ENCODE data around the gene CDH4.

CDH4 gene

GRCh38 chr20:61328911-61329558 lies 77.0 kb downstream of the CDH4 start:
- DNase-seq (ENCODE audit: low spot score), result no peak

GRCh38 chr20:61330441-61330840 lies 78.4 kb downstream of the CDH4 start:
- DNase-seq (ENCODE audit: low spot score), result no peak

- DNase-seq (ENCODE audit: low spot score), result no peak
These were observed 79.5 kb downstream of the CDH4 start for GRCh38 chr20:61331543-61331942.

- no peak for DNase-seq (ENCODE audit: low spot score)
These were observed 80.2 kb downstream of the CDH4 start for GRCh38 chr20:61332016-61332975.

- no peak for DNase-seq (ENCODE audit: low spot score)
These were observed 81.5 kb downstream of the CDH4 start for GRCh38 chr20:61333484-61334108.

- DNase-seq (ENCODE audit: low spot score), result no peak
These were observed 88.1 kb downstream of the CDH4 start for GRCh38 chr20:61340157-61340556.

GRCh38 chr20:61341605-61342004 lies 89.5 kb downstream of the CDH4 start:
- no peak for DNase-seq (ENCODE audit: low spot score)

GRCh38 chr20:61343934-61344333 lies 91.9 kb downstream of the CDH4 start:
- DNase-seq (ENCODE audit: low spot score), result no peak

- no peak for DNase-seq (ENCODE audit: low spot score)
These were observed 93.6 kb downstream of the CDH4 start for GRCh38 chr20:61345656-61346055.

GRCh38 chr20:61346996-61347395 lies 94.9 kb downstream of the CDH4 start:
- DNase-seq (ENCODE audit: low spot score), result no peak

- DNase-seq (ENCODE audit: low spot score), result no peak
These were observed 95.4 kb downstream of the CDH4 start for GRCh38 chr20:61347443-61347842.

GRCh38 chr20:61349447-61350165 lies 97.5 kb downstream of the CDH4 start:
- no peak for DNase-seq (ENCODE audit: low spot score)

GRCh38 chr20:61350500-61351250 lies 98.6 kb downstream of the CDH4 start:
- no peak for DNase-seq (ENCODE audit: low spot score)

- DNase-seq (ENCODE audit: low spot score), result no peak
These were observed 100.5 kb downstream of the CDH4 start for GRCh38 chr20:61352346-61353260.

- DNase-seq (ENCODE audit: low spot score), result no peak
These were observed 101.4 kb downstream of the CDH4 start for GRCh38 chr20:61353261-61354000.

- DNase-seq (ENCODE audit: low spot score), result no peak
These were observed 101.9 kb downstream of the CDH4 start for GRCh38 chr20:61354001-61354390.

- no peak for DNase-seq (ENCODE audit: low spot score)
These were observed 102.4 kb downstream of the CDH4 start for GRCh38 chr20:61354501-61354900.

- DNase-seq (ENCODE audit: low spot score), result no peak
These were observed 102.9 kb downstream of the CDH4 start for GRCh38 chr20:61354901-61355495.

- DNase-seq (ENCODE audit: low spot score), result no peak
These were observed 103.5 kb downstream of the CDH4 start for GRCh38 chr20:61355585-61355984.
